Kidney epithelial cell (primary cell): Measurements from ENCODE around the gene TTC9. TPM values are rescaled to one million over a fixed set of nuclear protein-coding genes. Genes with fewer than 3 reads are reported as not detected.
A peak's percentile ranks its signal among the peaks of the same experiment; 100 is the strongest.
"Not testable (repeated sequence)": the region's sequence is repeated elsewhere in the genome, so short reads cannot be mapped to it uniquely, and the experiment has no call there.

ENCODE experiments used
- DNase-seq: peaks from one replicate; pipeline ENCODE4 v3.0.0-alpha.2; 2010; ENCODE audit warnings: low read depth
- H3K27me3 ChIP-seq: 2 replicates; pipeline ENCODE4 v1.6.0; 2011; ENCODE audit warnings: low read length; ENCODE audit not compliant: control insufficient read depth, insufficient read depth
- H3K36me3 ChIP-seq: 2 replicates; pipeline ENCODE4 v1.5.1; 2011; ENCODE audit warnings: low read length; ENCODE audit not compliant: control insufficient read depth, insufficient read depth
- H3K4me3 ChIP-seq: 2 replicates; pipeline ENCODE4 v1.5.1; 2011; ENCODE audit warnings: low read depth, mild to moderate bottlenecking, control low read depth, low read length
- total RNA-seq: library from RNA; depleted of rRNA; stranded (reverse); fragments of >200 nt; gene quantifications from 2 replicates; pipeline ENCODE4 v1.2.3, GENCODE V29; 2015
- TF ChIP-seq, protein P1 (sequence below): IDR thresholded peaks from 2 replicates; pipeline ENCODE4 v1.5.1; 2011; ENCODE audit warnings: mild to moderate bottlenecking, moderate library complexity, low read length, control low read depth, inconsistent platforms; ENCODE audit not compliant: insufficient read depth, poor library complexity, severe bottlenecking

The TTC9 gene
- total RNA-seq, 1 donor from 2014 or later = 16.5 TPM

DNA sequence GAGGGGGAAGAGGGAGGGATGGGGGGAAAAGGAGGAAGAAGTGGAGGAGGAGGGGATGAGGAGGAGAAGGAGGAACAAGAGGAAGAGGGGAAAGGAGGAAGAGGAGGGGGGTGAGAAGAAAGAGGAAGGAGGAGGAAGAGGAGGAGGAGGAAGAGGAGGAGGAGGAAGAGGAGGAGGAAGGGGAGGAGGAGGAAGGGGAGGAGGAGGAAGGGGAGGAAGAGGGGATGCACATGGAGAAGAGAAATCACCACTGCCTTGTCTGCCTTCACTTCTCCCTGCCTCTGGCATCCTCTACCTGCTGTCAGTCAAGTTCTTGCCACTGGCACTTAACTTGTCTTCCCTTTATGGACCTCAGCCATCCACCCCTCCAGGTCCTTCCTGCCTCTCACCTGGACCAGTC, 59.9 kb downstream of the TTC9 start:
- Histone ChIP-seq H3K36me3 (no peaks in the 10 kb centered on the region), H3K27me3 (no peaks in the 10 kb centered on the region), H3K4me3 (no peak overlapping the region)
- no peak for DNase-seq
- TF ChIP-seq, protein P1, sequence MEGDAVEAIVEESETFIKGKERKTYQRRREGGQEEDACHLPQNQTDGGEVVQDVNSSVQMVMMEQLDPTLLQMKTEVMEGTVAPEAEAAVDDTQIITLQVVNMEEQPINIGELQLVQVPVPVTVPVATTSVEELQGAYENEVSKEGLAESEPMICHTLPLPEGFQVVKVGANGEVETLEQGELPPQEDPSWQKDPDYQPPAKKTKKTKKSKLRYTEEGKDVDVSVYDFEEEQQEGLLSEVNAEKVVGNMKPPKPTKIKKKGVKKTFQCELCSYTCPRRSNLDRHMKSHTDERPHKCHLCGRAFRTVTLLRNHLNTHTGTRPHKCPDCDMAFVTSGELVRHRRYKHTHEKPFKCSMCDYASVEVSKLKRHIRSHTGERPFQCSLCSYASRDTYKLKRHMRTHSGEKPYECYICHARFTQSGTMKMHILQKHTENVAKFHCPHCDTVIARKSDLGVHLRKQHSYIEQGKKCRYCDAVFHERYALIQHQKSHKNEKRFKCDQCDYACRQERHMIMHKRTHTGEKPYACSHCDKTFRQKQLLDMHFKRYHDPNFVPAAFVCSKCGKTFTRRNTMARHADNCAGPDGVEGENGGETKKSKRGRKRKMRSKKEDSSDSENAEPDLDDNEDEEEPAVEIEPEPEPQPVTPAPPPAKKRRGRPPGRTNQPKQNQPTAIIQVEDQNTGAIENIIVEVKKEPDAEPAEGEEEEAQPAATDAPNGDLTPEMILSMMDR = no peak

DNA sequence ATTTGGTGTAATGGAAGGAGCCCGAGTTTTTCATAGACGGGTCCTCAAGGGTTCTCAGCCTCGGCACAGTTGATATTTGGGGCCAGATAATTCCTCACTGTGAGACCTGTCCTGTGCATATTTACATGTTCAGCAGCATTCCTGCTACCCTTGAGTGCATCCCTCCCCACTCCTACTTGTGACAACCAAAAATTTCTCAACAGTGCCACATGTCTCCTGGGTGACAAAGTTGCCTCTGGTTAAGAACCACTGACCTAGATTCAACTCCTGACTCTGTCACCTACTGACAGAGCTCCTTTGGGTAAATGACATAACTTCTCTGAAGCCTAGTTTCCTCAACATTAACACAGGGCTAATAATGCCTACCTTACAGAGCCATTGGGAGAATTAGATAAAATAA, 60.4 kb downstream of the TTC9 start:
- H3K4me3 ChIP-seq = no peak overlapping the region
- H3K27me3 ChIP-seq = no peaks in the 10 kb centered on the region
- H3K36me3 ChIP-seq = no peaks in the 10 kb centered on the region
- DNase-seq = peak; percentile 2
- TF ChIP-seq, protein P1 = no peak

DNA sequence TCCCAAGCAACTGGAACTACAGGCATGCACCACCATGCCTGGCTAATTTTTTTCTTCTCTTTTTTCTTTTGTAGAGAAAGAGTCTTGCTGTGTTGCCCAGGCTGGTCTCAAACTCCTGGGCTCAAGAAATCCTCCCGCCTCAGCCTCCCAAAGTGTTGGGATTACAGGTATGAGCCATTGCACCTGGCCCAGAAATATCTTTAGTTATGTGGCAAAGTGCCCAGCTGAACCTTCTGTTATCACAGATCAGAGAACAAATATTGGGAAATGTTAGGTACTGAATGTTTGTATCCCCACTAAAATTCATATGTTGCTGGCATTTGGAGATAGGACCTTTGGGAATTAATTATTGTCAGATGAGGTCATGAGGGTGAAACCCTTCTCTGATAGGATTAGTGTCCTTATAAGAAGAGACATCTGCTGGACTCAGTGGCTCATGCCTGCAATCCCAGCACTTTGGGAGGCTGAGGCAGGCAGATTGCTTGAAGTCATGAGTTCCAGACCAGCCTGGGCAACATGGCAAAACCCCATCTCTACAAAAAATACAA, 62.0 kb downstream of the TTC9 start:
- not testable (repeated sequence) for H3K4me3 ChIP-seq, H3K36me3 ChIP-seq, H3K27me3 ChIP-seq, DNase-seq

DNA sequence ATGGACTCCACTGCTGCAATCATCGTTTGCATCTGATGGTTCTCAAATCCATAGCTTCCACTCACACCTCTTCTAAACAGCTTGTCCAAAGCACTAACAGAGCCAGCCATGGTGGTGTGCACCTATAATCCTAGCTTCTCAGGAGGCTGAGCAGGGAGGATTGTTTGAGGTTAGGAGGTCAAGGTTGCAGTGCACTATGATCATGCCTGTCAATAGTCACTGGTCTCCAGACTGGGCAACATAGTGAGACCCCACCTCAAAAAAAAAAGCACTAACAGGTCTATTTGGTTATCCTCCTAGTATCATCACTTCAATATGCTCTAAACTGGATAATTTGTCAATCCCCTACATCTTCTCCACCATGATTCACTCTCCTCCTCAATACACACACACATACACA, 63.2 kb downstream of the TTC9 start:
- H3K27me3 ChIP-seq = no peaks in the 10 kb centered on the region
- no peaks in the 10 kb centered on the region for H3K36me3 ChIP-seq
- DNase-seq = no peak
- TF ChIP-seq, protein P1 = no peak
- H3K4me3 ChIP-seq = no peak overlapping the region

DNA sequence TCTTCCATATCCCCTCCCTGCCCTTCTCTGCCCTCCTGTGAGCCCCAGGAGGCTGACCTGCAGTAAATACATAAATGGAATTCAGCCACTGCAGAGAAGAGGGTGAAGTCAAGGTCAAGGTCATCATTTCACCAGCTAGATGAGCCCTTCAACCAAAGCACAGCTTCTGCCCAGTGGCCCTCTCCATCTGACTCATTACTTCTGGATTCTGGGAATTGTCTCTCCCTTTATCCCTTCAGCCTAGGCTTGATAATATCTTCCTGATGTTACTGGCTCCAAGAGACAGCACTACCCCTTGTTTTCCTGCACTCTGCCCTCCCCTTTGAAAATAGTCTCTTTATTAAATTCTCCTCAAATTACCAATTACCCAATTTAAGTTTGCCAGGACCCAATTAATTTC, 64.5 kb downstream of the TTC9 start:
- H3K4me3 ChIP-seq = no peak overlapping the region

DNA sequence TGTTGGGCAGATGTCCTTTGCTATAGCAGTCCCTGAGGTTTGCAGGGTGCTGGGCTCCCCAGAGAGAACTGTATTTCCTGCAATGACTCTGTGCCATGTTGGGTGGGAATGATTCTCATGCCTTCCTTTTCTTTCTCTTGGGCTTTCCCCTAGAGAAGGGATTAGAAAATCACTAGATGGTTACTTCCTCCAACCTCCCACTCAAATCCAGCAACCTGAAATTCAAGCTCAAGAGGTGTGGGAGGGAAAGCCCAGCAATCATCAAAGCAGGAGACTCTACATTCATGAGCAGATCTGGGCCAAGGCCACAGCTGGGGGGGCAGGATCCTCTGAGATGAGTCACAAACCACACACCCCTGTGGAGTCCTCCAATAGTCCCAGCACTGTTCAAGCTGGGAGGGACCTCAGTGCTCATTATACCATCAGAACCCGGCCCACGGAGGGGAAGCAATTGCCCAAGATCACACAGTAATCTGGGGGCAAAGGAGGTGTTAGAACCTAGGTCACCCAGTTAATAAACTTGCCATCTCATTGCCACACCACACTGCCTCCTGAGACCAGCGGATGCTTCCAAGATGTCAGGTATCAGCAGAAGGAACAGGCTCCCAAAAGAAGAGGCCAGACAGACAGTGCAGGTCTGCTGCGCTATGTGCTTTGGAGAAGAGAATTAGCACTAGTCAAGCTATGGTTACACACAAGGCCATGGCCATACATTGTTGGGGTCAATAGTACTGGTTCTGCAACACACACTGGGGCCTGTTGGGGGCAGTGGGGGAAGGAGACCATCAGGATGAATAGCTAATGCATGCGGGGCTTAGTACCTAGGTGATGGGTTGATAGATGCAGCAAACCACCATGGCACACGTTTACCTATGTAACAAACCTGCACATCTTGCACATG, 65.7 kb downstream of the TTC9 start:
- Histone ChIP-seq H3K4me3 (no peak overlapping the region), H3K36me3 (no peaks in the 10 kb centered on the region), H3K27me3 (no peaks in the 10 kb centered on the region)
- TF ChIP-seq, protein P1 = peak; percentile 6
- DNase-seq = peak; percentile 81

More for the DNA sequence above, 64.5 kb downstream of the TTC9 start:
- no peak for DNase-seq
- TF ChIP-seq, protein P1 = no peak
- H3K36me3 ChIP-seq = no peaks in the 10 kb centered on the region
- no peaks in the 10 kb centered on the region for H3K27me3 ChIP-seq
